ENCODE measurements around the gene ATG4B. TPM values are rescaled to one million over a fixed set of nuclear protein-coding genes. Genes with fewer than 3 reads are reported as not detected.
A peak's percentile ranks its signal among the peaks of the same experiment; 100 is the strongest.

The ATG4B gene
- total RNA-seq, 2 experiments from 2014 or later, result 86.5 to 89.4 TPM

- CTCF ChIA-PET, result no interaction called here
- DNase-seq (no peak), ATAC-seq (ENCODE audit: poor library complexity) (no peak)
- no peak overlapping the region for H3K27ac ChIP-seq (ENCODE audit: low read depth in 1 of 2, low read length in 2 of 2)
- no peak overlapping the region for H3K27ac Mint-ChIP-seq
- intact Hi-C loops (cut with DNase I, micrococcal nuclease), result no loop called here
- peaks cover 46% of the 10 kb centered on the region for H3K36me3 ChIP-seq (ENCODE audit: insufficient read depth, low read length)
- no peaks in the 10 kb centered on the region for H3K9me3 Mint-ChIP-seq
- no peak for TF ChIP-seq CTCF (IDR thresholded peaks at IDR 0.05)
- H3K36me3 Mint-ChIP-seq (ENCODE audit: low read depth), result peaks cover 55% of the 10 kb centered on the region
- no peak overlapping the region for H3K4me3 ChIP-seq (ENCODE audit: low read length)
- POLR2A ChIA-PET, result no interaction called here
- H3K27me3 Mint-ChIP-seq, result no peaks in the 10 kb centered on the region
- no peak overlapping the region for H3K4me3 Mint-ChIP-seq
- H3K9me3 ChIP-seq (ENCODE audit: control insufficient read depth in 1 of 2, insufficient read depth in 1 of 2, low read length in 2 of 2), result no peaks in the 10 kb centered on the region
- H3K27me3 ChIP-seq (ENCODE audit: control insufficient read depth in 1 of 2, insufficient read depth in 2 of 2, low read length in 2 of 2), result no peaks in the 10 kb centered on the region
- H3K4me1 Mint-ChIP-seq (ENCODE audit: low read depth), result peaks cover 5% of the 10 kb centered on the region
- no peaks in the 10 kb centered on the region for H3K4me1 ChIP-seq (ENCODE audit: insufficient read depth, low read length)
These were observed 35.0 kb downstream of the ATG4B start for GRCh38 chr2:241672243-241673188.

- Histone ChIP-seq H3K4me3 (ENCODE audit: low read length) (no peak overlapping the region), H3K27me3 (ENCODE audit: control insufficient read depth in 1 of 2, insufficient read depth in 2 of 2, low read length in 2 of 2) (no peaks in the 10 kb centered on the region), H3K27ac (ENCODE audit: low read depth in 1 of 2, low read length in 2 of 2) (no peak overlapping the region), H3K36me3 (ENCODE audit: insufficient read depth, low read length) (peaks cover 46% of the 10 kb centered on the region), H3K9me3 (ENCODE audit: control insufficient read depth in 1 of 2, insufficient read depth in 1 of 2, low read length in 2 of 2) (no peaks in the 10 kb centered on the region), H3K4me1 (ENCODE audit: insufficient read depth, low read length) (no peaks in the 10 kb centered on the region)
- intact Hi-C loops (cut with DNase I, micrococcal nuclease), result no loop called here
- POLR2A ChIA-PET, result no interaction called here
- no peak for TF ChIP-seq CTCF (IDR thresholded peaks at IDR 0.05)
- no peak for ATAC-seq (ENCODE audit: poor library complexity)
- Mint-ChIP-seq H3K36me3 (ENCODE audit: low read depth) (peaks cover 54% of the 10 kb centered on the region), H3K4me3 (no peak overlapping the region), H3K27me3 (no peaks in the 10 kb centered on the region), H3K27ac (peak overlapping the region; percentile 30), H3K4me1 (ENCODE audit: low read depth) (peaks cover 5% of the 10 kb centered on the region), H3K9me3 (no peaks in the 10 kb centered on the region)
- CTCF ChIA-PET, result no interaction called here
- no peak for DNase-seq
These were observed 35.7 kb downstream of the ATG4B start for GRCh38 chr2:241673189-241673663.

- no peak for ATAC-seq (ENCODE audit: poor library complexity)
- Histone ChIP-seq H3K4me1 (ENCODE audit: insufficient read depth, low read length) (no peaks in the 10 kb centered on the region), H3K36me3 (ENCODE audit: insufficient read depth, low read length) (peaks cover 45% of the 10 kb centered on the region), H3K9me3 (ENCODE audit: control insufficient read depth in 1 of 2, insufficient read depth in 1 of 2, low read length in 2 of 2) (no peaks in the 10 kb centered on the region), H3K27ac (ENCODE audit: low read depth in 1 of 2, low read length in 2 of 2) (no peak overlapping the region), H3K4me3 (ENCODE audit: low read length) (no peak overlapping the region), H3K27me3 (ENCODE audit: control insufficient read depth in 1 of 2, insufficient read depth in 2 of 2, low read length in 2 of 2) (no peaks in the 10 kb centered on the region)
- POLR2A ChIA-PET, result no interaction called here
- CTCF ChIA-PET, result no interaction called here
- Mint-ChIP-seq H3K36me3 (ENCODE audit: low read depth) (peaks cover 52% of the 10 kb centered on the region), H3K9me3 (no peaks in the 10 kb centered on the region), H3K27ac (peak overlapping the region; percentile 30), H3K27me3 (no peaks in the 10 kb centered on the region), H3K4me1 (ENCODE audit: low read depth) (peaks cover 5% of the 10 kb centered on the region), H3K4me3 (no peak overlapping the region)
- TF ChIP-seq CTCF (IDR thresholded peaks at IDR 0.05), result no peak
- no peak for DNase-seq
- intact Hi-C loops (cut with DNase I, micrococcal nuclease), result no loop called here
These were observed 36.6 kb downstream of the ATG4B start for GRCh38 chr2:241673797-241674725.

Measured in CD4-positive, alpha-beta T cell (primary cell).